IPS-11a (cell line): ENCODE results near the gene FMN1.

Experiments
- H3K4me3 ChIP-seq: one replicate; pipeline ENCODE4 v1.5.1; 2013; ENCODE audit warnings: low read depth, low read length, control low read depth

Gene FMN1

GRCh38 chr15:33200444-33200843, 5.9 kb upstream of the FMN1 start:
- H3K4me3 ChIP-seq, result no peak overlapping the region

GRCh38 chr15:33198541-33198940, 4.0 kb upstream of the FMN1 start:
- no peak overlapping the region for H3K4me3 ChIP-seq

GRCh38 chr15:33197636-33198035, 3.1 kb upstream of the FMN1 start:
- no peak overlapping the region for H3K4me3 ChIP-seq

- H3K4me3 ChIP-seq, result no peak overlapping the region
Measured at GRCh38 chr15:33194237-33194636, 277 bp downstream of the FMN1 start.

- no peak overlapping the region for H3K4me3 ChIP-seq
Measured at GRCh38 chr15:33191591-33191990, 2.9 kb downstream of the FMN1 start.

GRCh38 chr15:33190539-33190938, 4.0 kb downstream of the FMN1 start:
- H3K4me3 ChIP-seq, result no peak overlapping the region

GRCh38 chr15:33188641-33189257, 5.8 kb downstream of the FMN1 start:
- H3K4me3 ChIP-seq, result no peak overlapping the region

GRCh38 chr15:33188159-33188558, 6.4 kb downstream of the FMN1 start:
- no peak overlapping the region for H3K4me3 ChIP-seq

GRCh38 chr15:33183334-33183733, 11.2 kb downstream of the FMN1 start:
- no peak overlapping the region for H3K4me3 ChIP-seq

- no peak overlapping the region for H3K4me3 ChIP-seq
Measured at GRCh38 chr15:33182926-33183325, 11.6 kb downstream of the FMN1 start.

GRCh38 chr15:33182278-33182905, 12.1 kb downstream of the FMN1 start:
- H3K4me3 ChIP-seq, result no peak overlapping the region

GRCh38 chr15:33179874-33180273, 14.6 kb downstream of the FMN1 start:
- H3K4me3 ChIP-seq, result no peak overlapping the region

GRCh38 chr15:33171202-33171601, 23.3 kb downstream of the FMN1 start:
- no peak overlapping the region for H3K4me3 ChIP-seq

- H3K4me3 ChIP-seq, result no peak overlapping the region
Measured at GRCh38 chr15:33169625-33170024, 24.9 kb downstream of the FMN1 start.

GRCh38 chr15:33168444-33168843, 26.1 kb downstream of the FMN1 start:
- H3K4me3 ChIP-seq, result no peak overlapping the region

- H3K4me3 ChIP-seq, result no peak overlapping the region
Measured at GRCh38 chr15:33163816-33164215, 30.7 kb downstream of the FMN1 start.

GRCh38 chr15:33161209-33161608, 33.3 kb downstream of the FMN1 start:
- H3K4me3 ChIP-seq, result no peak overlapping the region

- H3K4me3 ChIP-seq, result no peak overlapping the region
Measured at GRCh38 chr15:33160581-33161165, 33.8 kb downstream of the FMN1 start.

GRCh38 chr15:33159726-33160453, 34.6 kb downstream of the FMN1 start:
- no peak overlapping the region for H3K4me3 ChIP-seq

- H3K4me3 ChIP-seq, result no peak overlapping the region
Measured at GRCh38 chr15:33158366-33158765, 36.1 kb downstream of the FMN1 start.

- H3K4me3 ChIP-seq, result no peak overlapping the region
Measured at GRCh38 chr15:33157371-33158037, 37.0 kb downstream of the FMN1 start.
